ENCODE results near the gene AUTS2.

Gene AUTS2

GRCh38 chr7:69818636-69819332 lies 220.5 kb downstream of the AUTS2 start:
- DNase-seq (ENCODE audit: low read depth) = no peak

DNA sequence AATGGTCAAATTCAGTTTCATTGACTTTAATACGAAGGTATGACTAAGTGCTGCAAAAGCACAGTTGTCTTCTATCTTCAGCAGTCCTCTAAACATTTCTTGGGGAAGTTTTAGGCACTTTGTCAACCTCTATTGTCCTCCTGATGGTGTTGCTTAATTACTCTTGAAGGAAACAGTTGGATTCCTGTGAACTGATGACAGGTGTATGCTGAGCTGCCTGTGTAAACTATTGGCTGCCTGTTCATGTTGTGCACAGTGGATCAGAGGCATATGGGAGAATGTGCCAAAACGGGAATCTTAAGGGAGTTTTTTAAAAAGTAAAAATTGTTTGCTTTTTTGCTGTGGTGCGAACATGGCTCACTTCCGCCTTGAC lies 221.0 kb downstream of the AUTS2 start:
- DNase-seq (ENCODE audit: low read depth) = no peak

GRCh38 chr7:69820479-69821192 lies 222.4 kb downstream of the AUTS2 start:
- DNase-seq (ENCODE audit: low read depth) = no peak

- no peak for DNase-seq (ENCODE audit: low read depth)
Measured at GRCh38 chr7:69822386-69822785, 224.1 kb downstream of the AUTS2 start.

- DNase-seq (ENCODE audit: low read depth) = no peak
Measured at GRCh38 chr7:69823151-69823744, 225.0 kb downstream of the AUTS2 start.

- no peak for DNase-seq (ENCODE audit: low read depth)
Measured at GRCh38 chr7:69825113-69825972, 227.1 kb downstream of the AUTS2 start.

DNA sequence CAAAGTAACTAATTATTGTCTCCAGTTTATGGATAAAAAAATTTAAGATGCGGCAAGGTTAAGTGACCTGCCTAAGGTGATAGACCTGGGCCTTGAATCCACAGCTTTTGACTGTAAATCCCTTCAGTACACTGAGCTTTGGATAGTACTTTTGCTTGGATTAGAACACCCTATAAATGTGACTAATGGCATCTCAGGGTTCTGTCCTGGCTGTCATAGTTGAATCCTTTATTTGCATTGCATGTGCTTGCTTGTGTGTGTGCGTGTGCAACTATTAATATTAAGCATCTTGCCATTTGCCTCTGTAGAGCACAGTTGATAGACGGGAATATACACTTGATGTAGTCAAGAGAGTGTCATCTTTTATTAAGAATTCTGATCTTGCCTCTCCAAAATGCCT lies 228.0 kb downstream of the AUTS2 start:
- DNase-seq (ENCODE audit: low read depth) = no peak

- no peak for DNase-seq (ENCODE audit: low read depth)
Measured at GRCh38 chr7:69827140-69827539, 228.9 kb downstream of the AUTS2 start.

- DNase-seq (ENCODE audit: low read depth) = no peak
Measured at GRCh38 chr7:69827558-69827957, 229.3 kb downstream of the AUTS2 start.

GRCh38 chr7:69832356-69832755 lies 234.1 kb downstream of the AUTS2 start:
- DNase-seq (ENCODE audit: low read depth) = no peak

DNA sequence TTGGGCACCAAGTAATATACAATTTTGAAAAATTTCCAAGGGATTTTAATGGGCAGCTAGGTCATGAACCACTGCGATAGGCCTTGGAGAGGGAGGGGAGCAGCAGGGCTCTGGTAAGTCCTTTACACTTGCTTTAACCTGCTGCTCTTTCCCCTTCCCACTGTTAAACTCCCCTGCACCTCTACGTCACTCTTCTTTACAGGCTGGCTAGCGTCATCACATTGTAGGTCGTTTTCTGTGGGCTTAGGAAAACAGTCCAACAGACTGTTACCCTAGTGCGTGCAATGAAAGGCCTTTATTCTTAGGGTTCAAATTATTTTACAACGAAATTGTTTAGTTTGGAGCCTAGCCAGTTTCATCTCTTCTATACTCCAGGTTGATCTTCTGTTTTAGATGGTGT lies 235.7 kb downstream of the AUTS2 start:
- DNase-seq (ENCODE audit: low read depth) = no peak

- no peak for DNase-seq (ENCODE audit: low read depth)
Measured at GRCh38 chr7:69836702-69837101, 238.4 kb downstream of the AUTS2 start.

DNA sequence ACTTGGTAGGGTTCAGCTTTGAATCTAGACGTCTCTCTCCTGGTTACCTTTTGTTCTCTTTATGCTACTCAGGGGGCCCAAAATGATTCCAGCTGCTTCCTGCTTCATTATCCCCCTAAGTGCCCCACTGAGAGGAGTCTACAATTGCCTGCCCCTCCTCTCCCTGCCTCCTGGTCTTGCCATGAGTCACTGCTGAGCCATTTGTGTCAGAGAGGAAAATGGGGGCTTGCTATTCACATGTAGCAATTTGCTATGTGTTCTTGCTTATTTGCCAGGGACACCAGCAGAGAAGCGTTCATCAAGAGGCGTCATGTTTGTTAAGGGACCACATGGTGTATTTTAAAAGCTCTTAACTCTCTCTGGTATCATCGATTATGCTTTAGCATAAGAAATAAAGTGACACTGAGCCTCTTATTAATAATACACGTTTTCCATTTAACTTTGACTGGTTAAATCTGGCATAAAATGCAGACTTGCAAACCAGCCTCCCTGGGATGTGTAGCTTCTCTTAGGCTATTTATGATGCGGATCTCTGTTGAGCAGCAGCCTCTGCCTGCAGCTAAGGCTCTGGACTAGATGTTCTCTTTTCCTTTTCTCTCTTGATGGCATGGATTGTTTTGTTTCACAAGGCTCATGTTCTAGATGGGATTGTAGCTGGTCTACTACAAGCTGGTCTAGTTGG lies 239.3 kb downstream of the AUTS2 start:
- no peak for DNase-seq (ENCODE audit: low read depth)

GRCh38 chr7:69839782-69840181 lies 241.5 kb downstream of the AUTS2 start:
- DNase-seq (ENCODE audit: low read depth) = no peak

DNA sequence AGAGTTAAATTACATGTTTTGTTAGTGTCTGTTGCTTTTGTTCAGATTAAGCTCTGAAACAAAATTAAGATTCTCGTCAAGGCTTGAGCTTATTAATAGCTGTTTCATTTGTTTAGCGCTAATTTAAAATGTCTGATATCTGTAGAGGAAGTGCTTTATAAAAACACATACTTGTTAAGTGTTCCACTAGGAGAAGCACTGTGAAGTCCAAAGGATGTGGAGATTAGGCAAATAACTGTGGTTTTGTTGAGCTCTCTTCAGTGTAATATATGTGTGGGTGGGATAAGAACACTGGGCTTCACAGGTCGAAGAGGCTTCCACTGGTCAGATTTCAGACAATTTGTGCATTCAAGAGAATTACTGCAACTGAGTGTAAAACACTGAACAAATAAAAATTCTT lies 242.0 kb downstream of the AUTS2 start:
- DNase-seq (ENCODE audit: low read depth) = no peak

GRCh38 chr7:69843653-69844052 lies 245.4 kb downstream of the AUTS2 start:
- no peak for DNase-seq (ENCODE audit: low read depth)

DNA sequence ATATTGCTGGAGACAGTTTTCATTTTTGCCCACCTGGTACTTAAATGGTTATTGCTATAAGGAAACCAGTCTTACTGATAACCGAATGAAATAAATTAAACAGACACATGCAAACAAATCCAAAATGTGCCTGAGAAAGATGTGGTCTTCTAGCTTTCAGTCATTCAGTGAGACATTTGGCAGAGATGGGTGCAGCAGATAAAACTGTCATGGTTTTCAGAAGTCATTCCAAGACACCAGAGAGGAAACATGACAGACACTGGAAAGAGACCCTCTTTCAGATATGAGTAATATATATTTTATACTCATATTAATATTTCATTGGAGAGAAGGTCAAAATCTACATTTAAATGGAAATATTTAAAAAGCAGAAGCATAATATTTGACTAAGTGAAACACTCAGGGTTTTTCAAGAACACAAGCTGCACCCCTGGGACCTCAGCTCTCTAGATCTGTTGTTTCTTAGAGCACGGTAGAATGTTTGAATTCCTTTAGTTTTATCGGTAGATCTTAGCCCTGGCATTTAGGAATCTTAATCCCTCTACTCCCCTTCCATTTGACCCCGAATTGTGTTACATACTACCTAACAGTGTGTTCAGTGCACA lies 246.1 kb downstream of the AUTS2 start:
- DNase-seq (ENCODE audit: low read depth) = no peak

DNA sequence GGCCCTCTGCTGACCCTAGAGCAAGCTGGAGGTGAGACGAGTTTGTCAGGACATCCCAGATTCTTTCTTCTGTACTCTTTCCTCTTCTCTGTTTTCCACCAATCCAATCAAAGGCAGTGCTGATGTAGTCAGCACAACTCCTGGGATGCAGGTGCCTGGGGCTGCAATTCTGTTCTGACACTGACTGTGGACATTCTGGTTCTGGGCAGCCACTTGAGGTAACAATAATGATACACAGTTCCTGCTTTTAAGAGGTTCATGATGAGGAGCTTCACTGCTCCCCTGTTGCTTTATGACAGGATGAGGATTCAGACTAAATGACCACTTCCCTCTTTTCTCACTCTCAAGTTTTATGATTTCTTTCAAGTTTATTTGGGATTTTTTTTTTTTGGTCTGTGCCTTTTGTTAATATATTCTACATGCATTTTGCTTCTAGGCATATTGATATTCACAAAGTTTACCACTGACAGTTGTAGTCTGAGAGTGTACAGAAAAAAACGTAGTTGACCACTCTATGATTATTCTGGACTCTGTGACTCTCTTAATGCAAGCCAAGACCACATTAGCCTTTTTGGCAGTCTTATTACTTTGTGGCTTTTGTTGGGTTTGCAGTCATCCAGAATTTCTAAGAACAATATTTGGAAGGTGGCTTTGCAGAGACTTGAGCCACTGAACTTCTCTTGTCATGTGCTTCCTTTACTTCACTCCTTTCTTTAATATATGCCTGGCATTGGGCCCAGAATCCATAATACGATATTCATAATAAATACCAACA lies 247.6 kb downstream of the AUTS2 start:
- no peak for DNase-seq (ENCODE audit: low read depth)

DNA sequence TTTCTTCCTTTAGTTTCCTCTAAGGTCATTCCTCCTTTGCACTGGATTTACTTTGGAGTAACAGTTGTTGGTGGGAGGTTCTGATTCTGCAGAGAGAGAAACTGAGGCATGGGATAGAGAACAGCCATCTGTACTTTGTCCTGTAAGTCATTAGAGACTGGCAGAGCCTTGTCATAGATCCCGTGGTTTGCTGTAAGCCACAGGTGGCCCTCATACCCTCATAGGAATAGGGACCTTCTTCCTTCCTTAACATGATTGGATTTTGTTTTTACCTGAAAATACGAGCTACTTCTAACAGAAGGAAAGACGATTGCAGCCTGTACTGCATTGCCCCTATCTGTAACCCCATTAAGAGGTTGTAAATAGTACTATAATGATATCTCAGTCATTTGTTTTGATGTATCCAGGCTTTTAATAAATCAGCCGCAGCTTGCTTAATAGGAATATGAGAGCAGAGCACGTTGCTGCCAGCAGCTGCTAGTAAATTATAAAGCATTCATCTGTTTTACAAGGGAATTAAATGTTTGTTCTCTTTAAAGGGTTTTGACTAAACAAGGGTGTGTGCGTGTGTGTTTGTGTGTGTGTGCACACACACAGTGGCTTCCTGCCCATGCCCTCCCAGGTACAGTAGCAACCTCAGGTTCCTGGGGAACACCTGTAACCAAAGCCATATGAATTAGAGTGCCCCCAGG lies 249.8 kb downstream of the AUTS2 start:
- no peak for DNase-seq (ENCODE audit: low read depth)

DNA sequence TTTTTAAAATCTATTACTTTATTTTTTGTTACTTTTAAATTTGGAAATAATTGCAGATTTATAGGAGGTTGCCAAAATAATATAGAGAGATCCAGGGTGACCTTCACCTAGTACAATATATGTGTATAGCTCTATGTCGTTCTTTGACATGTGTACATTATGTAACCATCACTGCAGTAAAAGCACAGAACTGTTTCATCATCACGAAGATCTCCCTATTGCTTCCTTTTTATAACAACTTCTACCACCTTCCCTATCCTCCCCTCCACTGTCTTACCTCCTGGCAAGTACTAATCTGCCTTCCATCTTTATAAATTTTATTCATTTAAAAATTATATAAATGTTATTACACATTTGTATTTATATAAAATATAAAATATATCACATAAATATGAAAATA lies 251.0 kb downstream of the AUTS2 start:
- no peak for DNase-seq (ENCODE audit: low read depth)

Data from ELR (cell line).